ENCODE results near the gene DSG3. TPM values are rescaled to one million over a fixed set of nuclear protein-coding genes. Genes with fewer than 3 reads are reported as not detected.

DSG3 gene
- total RNA-seq, 2 donors from 2014 or later: not detected

DNA sequence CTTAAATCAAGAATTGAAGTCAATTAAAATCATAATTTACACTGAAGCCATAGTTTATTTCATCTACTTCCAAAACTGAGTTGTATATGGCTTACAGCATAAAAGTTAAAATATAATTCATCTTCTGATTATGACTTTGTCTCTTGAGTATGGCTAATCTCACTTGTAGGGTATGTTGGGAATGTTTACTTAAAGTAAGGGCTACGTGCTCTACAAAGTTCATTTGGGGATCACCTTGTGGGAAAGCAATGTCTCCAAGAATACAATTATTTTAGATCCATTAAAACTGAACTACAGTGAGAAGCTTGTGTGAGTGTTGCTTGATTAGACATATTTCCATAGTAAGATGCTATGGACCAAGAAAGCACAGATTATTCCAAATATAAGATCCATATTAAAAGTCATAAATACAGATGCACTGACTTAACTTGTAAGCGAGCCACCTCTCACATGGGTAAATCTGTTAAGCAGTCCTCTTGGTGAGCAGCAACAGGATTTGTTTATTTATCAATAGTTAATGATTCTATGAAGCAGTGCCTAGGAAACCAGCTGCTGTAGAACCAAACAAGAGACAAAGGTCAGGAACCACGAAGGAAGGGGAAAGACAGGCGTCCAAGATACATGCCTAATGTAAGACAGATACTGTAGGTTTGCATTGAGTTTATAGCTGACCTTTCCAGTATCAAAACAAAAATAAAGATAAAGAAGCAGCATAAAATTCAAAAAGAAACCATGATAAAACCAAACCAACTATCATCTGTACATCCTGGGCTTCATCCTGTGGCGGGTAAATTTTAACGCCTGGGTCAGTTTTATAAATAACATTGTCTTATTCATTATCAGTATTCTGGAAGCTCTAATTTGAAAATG is 46.1 kb upstream of the DSG3 start:
- WGBS, 2 donors: 31 to 32% methylated on average over 6 of the region's 6 CpGs
- intact Hi-C loops (cut with DNase I): no loop called here
- peak in 3 of 4 donors; percentile 11 to 31 (median 15) for DNase-seq
- Histone ChIP-seq H3K27ac (peak overlapping the region in 2 of 4 donors; percentile 3 to 10), H3K4me1 (peaks cover 16% of the 10 kb centered on the region), H3K27me3 (no peaks in the 10 kb centered on the region), H3K9me3 (no peaks in the 10 kb centered on the region), H3K36me3 (replicated peaks in 1 of 2; ENCODE audit: insufficient read depth in 1 of 2, low read depth in 2 of 2) (no peaks in the 10 kb centered on the region), H3K4me3 (no peak overlapping the region)
- peak; percentile 89 for ATAC-seq
- TF ChIP-seq, protein P1, sequence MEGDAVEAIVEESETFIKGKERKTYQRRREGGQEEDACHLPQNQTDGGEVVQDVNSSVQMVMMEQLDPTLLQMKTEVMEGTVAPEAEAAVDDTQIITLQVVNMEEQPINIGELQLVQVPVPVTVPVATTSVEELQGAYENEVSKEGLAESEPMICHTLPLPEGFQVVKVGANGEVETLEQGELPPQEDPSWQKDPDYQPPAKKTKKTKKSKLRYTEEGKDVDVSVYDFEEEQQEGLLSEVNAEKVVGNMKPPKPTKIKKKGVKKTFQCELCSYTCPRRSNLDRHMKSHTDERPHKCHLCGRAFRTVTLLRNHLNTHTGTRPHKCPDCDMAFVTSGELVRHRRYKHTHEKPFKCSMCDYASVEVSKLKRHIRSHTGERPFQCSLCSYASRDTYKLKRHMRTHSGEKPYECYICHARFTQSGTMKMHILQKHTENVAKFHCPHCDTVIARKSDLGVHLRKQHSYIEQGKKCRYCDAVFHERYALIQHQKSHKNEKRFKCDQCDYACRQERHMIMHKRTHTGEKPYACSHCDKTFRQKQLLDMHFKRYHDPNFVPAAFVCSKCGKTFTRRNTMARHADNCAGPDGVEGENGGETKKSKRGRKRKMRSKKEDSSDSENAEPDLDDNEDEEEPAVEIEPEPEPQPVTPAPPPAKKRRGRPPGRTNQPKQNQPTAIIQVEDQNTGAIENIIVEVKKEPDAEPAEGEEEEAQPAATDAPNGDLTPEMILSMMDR (IDR thresholded peaks at IDR 0.05): no peak
- no peak for TF ChIP-seq POLR2A (IDR thresholded peaks at IDR 0.05)

DNA sequence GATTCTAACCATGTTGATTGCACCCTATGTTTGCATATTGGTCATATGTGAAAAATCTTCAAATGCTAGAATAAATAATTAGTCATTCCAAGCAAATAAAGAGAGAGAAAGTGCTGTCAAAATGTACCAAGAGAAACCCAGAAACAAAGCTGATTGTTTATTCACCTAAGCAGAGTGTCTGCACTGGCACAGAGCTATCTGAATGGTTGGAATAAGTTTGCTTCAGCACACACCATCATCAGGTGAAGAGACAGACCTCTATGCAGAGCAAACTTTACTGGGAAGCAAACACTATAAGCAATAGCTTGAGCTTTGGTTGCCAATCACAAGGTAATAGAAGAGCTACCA is 45.5 kb upstream of the DSG3 start:
- intact Hi-C loops (cut with DNase I): no loop called here
- peak overlapping the region in 2 of 4 donors; percentile 10 to 32 for H3K27ac ChIP-seq
- ATAC-seq: peak; percentile 33

DNA sequence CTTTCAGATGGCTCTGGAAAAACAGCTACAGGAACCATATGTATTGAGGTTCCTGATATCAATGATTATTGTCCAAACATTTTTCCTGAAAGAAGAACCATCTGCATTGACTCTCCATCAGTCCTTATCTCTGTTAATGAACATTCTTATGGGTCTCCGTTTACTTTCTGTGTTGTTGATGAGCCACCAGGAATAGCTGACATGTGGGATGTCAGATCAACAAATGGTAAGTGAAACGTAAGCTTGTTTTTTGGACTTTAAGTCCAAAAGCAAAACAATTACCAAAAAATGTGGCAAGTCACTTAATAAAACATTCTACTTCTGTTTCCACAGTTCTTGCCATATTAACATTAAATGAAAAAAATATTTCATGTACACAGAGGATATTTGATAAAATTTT is 44.1 kb upstream of the DSG3 start:
- 51 to 55% methylated on average over 2 of the region's 2 CpGs for WGBS, 2 donors
- H3K9me3 ChIP-seq: no peaks in the 10 kb centered on the region
- H3K36me3 ChIP-seq (replicated peaks in 1 of 2; ENCODE audit: insufficient read depth in 1 of 2, low read depth in 2 of 2): no peaks in the 10 kb centered on the region
- H3K4me3 ChIP-seq: no peak overlapping the region
- intact Hi-C loops (cut with DNase I): no loop called here
- no peak for TF ChIP-seq POLR2A (IDR thresholded peaks at IDR 0.05)
- TF ChIP-seq, protein P1 (IDR thresholded peaks at IDR 0.05): no peak
- peaks cover 16% of the 10 kb centered on the region for H3K4me1 ChIP-seq
- no peaks in the 10 kb centered on the region for H3K27me3 ChIP-seq
- ATAC-seq (no peak), DNase-seq (no peak)
- no peak overlapping the region for H3K27ac ChIP-seq

More for the DNA sequence above, 45.5 kb upstream of the DSG3 start:
- TF ChIP-seq, protein P1 (IDR thresholded peaks at IDR 0.05): no peak
- TF ChIP-seq POLR2A (IDR thresholded peaks at IDR 0.05): no peak
- Histone ChIP-seq H3K9me3 (no peaks in the 10 kb centered on the region), H3K27me3 (no peaks in the 10 kb centered on the region), H3K36me3 (replicated peaks in 1 of 2; ENCODE audit: insufficient read depth in 1 of 2, low read depth in 2 of 2) (no peaks in the 10 kb centered on the region), H3K4me3 (no peak overlapping the region), H3K4me1 (peaks cover 16% of the 10 kb centered on the region)
- DNase-seq: no peak

DNA sequence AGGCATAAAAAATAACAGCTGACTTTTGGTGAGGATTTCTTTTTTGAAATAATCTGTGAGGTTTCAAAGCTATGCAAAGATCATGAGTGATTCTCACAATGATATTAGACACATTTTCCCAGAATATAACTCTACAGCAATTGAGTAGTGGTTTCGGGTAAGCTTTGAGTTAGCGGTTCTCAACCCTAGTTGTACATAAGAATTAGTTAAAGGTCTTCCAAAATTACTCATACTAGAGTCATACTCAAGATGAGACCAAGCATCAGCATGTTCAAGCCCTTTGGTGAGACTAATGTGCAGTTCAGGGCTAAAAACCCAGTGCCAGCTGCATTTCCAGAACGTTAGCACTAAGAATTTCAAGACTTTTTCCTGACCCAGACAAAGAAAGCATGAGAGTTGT is 39.9 kb upstream of the DSG3 start:
- Histone ChIP-seq H3K9me3 (no peaks in the 10 kb centered on the region), H3K27me3 (no peaks in the 10 kb centered on the region), H3K27ac (no peak overlapping the region), H3K4me3 (no peak overlapping the region), H3K4me1 (no peaks in the 10 kb centered on the region), H3K36me3 (replicated peaks in 1 of 2; ENCODE audit: insufficient read depth in 1 of 2, low read depth in 2 of 2) (no peaks in the 10 kb centered on the region)
- no peak for TF ChIP-seq POLR2A (IDR thresholded peaks at IDR 0.05)
- intact Hi-C loops (cut with DNase I): no loop called here
- DNase-seq (no peak), ATAC-seq (no peak)
- WGBS, 2 donors: 72 to 74% methylated on average over 3 of the region's 3 CpGs

DNA sequence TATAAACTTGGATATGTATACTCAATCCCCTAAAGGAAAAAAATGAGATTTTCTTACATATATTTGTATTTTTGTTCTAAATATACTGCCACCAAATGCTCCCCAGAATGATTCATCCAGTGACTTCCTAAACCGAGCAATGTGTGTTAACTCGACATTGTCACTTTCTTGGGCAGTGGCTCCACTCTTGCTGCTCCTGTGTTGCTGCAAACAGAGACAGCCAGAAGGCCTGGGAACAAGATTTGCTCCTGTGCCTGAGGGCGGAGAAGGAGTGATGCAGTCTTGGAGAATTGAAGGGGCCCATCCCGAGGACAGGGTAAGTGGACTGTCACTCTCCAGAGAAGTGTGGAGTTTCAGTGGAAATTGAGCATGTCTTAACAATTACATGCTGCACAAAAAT is 38.3 kb upstream of the DSG3 start:
- 68 to 76% methylated on average over 4 of the region's 4 CpGs for WGBS, 2 donors
- TF ChIP-seq, protein P1 (IDR thresholded peaks at IDR 0.05): no peak
- TF ChIP-seq POLR2A (IDR thresholded peaks at IDR 0.05): no peak
- no peak for DNase-seq
- no peak for ATAC-seq
- Histone ChIP-seq H3K36me3 (replicated peaks in 1 of 2; ENCODE audit: insufficient read depth in 1 of 2, low read depth in 2 of 2) (no peaks in the 10 kb centered on the region), H3K27ac (no peak overlapping the region), H3K27me3 (no peaks in the 10 kb centered on the region), H3K4me3 (no peak overlapping the region), H3K9me3 (no peaks in the 10 kb centered on the region), H3K4me1 (no peaks in the 10 kb centered on the region)
- intact Hi-C loops (cut with DNase I): no loop called here
